ENCODE measurements around the gene CCT7. TPM values are rescaled to one million over a fixed set of nuclear protein-coding genes. Genes with fewer than 3 reads are reported as not detected.

Gene CCT7
- total and polyA plus RNA-seq, 10 of the 15 experiments (the other 5 are each of a cell fraction or from before 2014, with no cell fraction given), result 206 to 598 (median 486) TPM

- no peak for FAIRE-seq
- ChIA-PET CTCF (no interaction called here), RAD21 (ENCODE audit: unreplicated experiment) (no interaction called here), POLR2A (no interaction called here), SMC1A (ENCODE audit: uncharacterized antibody, unreplicated experiment) (no interaction called here)
- Histone ChIP-seq H3K79me2 (ENCODE audit: control insufficient read depth, insufficient read depth, low read length) (no peaks in the 10 kb centered on the region), H3K4me1 (ENCODE audit: control insufficient read depth, insufficient read depth, low read length) (no peaks in the 10 kb centered on the region), H3K27ac (ENCODE audit: control insufficient read depth, insufficient read depth) (no peak overlapping the region), H3K36me3 (ENCODE audit: control insufficient read depth in 2 of 2, insufficient read depth in 2 of 2, low read length in 1 of 2) (peaks cover 2 to 19% of the 10 kb centered on the region in 2 experiments; a peak in 2 of 4 replicates), H3K9me3 (replicated peaks; ENCODE audit: control insufficient read depth, insufficient read depth, low read length) (no peaks in the 10 kb centered on the region), H3K4me2 (ENCODE audit: control insufficient read depth, insufficient read depth) (no peak overlapping the region), H3K9ac (ENCODE audit: control insufficient read depth, insufficient read depth, low read length) (no peak overlapping the region), H3K4me3 (no peak overlapping the region), H2AFZ (ENCODE audit: control insufficient read depth, low read depth, low read length) (no peak overlapping the region), H4K20me1 (ENCODE audit: control insufficient read depth, insufficient read depth) (no peaks in the 10 kb centered on the region), H3K27me3 (replicated peaks in 1 of 2; ENCODE audit: control insufficient read depth in 2 of 2, insufficient read depth in 2 of 2, low read length in 1 of 2) (no peaks in the 10 kb centered on the region)
- no peak for DNase-seq (ENCODE audit: low read depth, low spot score)
- intact Hi-C loops (cut with micrococcal nuclease; ENCODE audit: unreplicated experiment), result no loop called here
- no peak for ATAC-seq
- BruUV-seq (replicated peaks), result no TSS peak
- TF ChIP-seq E4F1 (IDR thresholded peaks at IDR 0.05; ENCODE audit: borderline replicate concordance, partially characterized antibody) (no peak), CHD4 (IDR thresholded peaks at IDR 0.05) (no peak), CHD2 (IDR thresholded peaks at IDR 0.05; ENCODE audit: borderline replicate concordance, low read depth, low read length) (no peak), RCOR1 (conservative IDR thresholded peaks at IDR 0.05; ENCODE audit: low read depth, low read length) (no peak), ZNF384 (IDR thresholded peaks at IDR 0.05; ENCODE audit: borderline replicate concordance, low read depth, low read length) (no peak), SMAD5 (IDR thresholded peaks at IDR 0.05; ENCODE audit: low read depth) (no peak), CREM (IDR thresholded peaks at IDR 0.05; ENCODE audit: low read depth) (no peak), DPF2 (IDR thresholded peaks at IDR 0.05) (no peak), MEF2B (IDR thresholded peaks at IDR 0.05; ENCODE audit: partially characterized antibody, poor library complexity, severe bottlenecking) (no peak), NR2C1 (IDR thresholded peaks at IDR 0.05) (no peak)
- in situ Hi-C loops (cut with MboI), result no loop called here
- 80% methylated on average over 9 of the region's 9 CpGs for WGBS (ENCODE audit: insufficient coverage, insufficient replicate concordance, low lambda C conversion rate, missing lambda C conversion rate)
Observed at GRCh38 chr2:73225513-73226360, 8.4 kb upstream of the CCT7 start.
